HCEC 1CT (cell line): ENCODE data around the gene TSPAN10.

ENCODE experiments used
- DNase-seq: peaks from one replicate; pipeline ENCODE4 v3.0.0-alpha.2; 2017

Gene TSPAN10

GRCh38 chr17:81665205-81666091, 28.5 kb downstream of the TSPAN10 start:
- DNase-seq = peak; percentile 17

GRCh38 chr17:81666092-81666341, 29.0 kb downstream of the TSPAN10 start:
- no peak for DNase-seq

- DNase-seq = peak; percentile 95
Observed at GRCh38 chr17:81666342-81667191, 29.6 kb downstream of the TSPAN10 start, which contains the start of the genes CCDC137 and OXLD1. TSS of gene CCDC137 (plus strand) at chr17:81666737. CDS start at chr17:81666767, 30 bp downstream. TSS of gene OXLD1 (minus strand) at chr17:81666605. CDS start at chr17:81666577, 28 bp downstream.

GRCh38 chr17:81667754-81668153, 30.8 kb downstream of the TSPAN10 start:
- no peak for DNase-seq

GRCh38 chr17:81672504-81672903, 35.5 kb downstream of the TSPAN10 start:
- no peak for DNase-seq

GRCh38 chr17:81672954-81673353, 36.0 kb downstream of the TSPAN10 start:
- no peak for DNase-seq

GRCh38 chr17:81673561-81674258, 36.7 kb downstream of the TSPAN10 start:
- no peak for DNase-seq

GRCh38 chr17:81675515-81676221, 38.7 kb downstream of the TSPAN10 start:
- DNase-seq = peak; percentile 11

GRCh38 chr17:81676906-81677305, 39.9 kb downstream of the TSPAN10 start:
- DNase-seq = no peak

GRCh38 chr17:81680150-81680549, 43.2 kb downstream of the TSPAN10 start:
- DNase-seq = no peak

GRCh38 chr17:81681672-81682071, 44.7 kb downstream of the TSPAN10 start:
- DNase-seq = no peak

- no peak for DNase-seq
Observed at GRCh38 chr17:81682565-81683207, 45.7 kb downstream of the TSPAN10 start.

- DNase-seq = no peak
Observed at GRCh38 chr17:81683208-81683583, 46.2 kb downstream of the TSPAN10 start.

GRCh38 chr17:81683584-81684441, 46.8 kb downstream of the TSPAN10 start, which contains the start of the genes ARL16 and HGS:
TSS of gene ARL16 (minus strand) at chr17:81683797. CDS start at chr17:81683753, 44 bp downstream.
TSS of gene HGS (plus strand) at chr17:81684011. CDS start at chr17:81684067, 56 bp downstream.
- DNase-seq = peak; percentile 98

- DNase-seq = no peak
Observed at GRCh38 chr17:81684442-81684911, 47.5 kb downstream of the TSPAN10 start.

GRCh38 chr17:81685108-81685507, 48.1 kb downstream of the TSPAN10 start:
- DNase-seq = peak; percentile 73

- DNase-seq = no peak
Observed at GRCh38 chr17:81686614-81687013, 49.6 kb downstream of the TSPAN10 start.

GRCh38 chr17:81687770-81688541, 51.0 kb downstream of the TSPAN10 start:
- no peak for DNase-seq

- DNase-seq = no peak
Observed at GRCh38 chr17:81688616-81689015, 51.6 kb downstream of the TSPAN10 start.

- no peak for DNase-seq
Observed at GRCh38 chr17:81690066-81690465, 53.1 kb downstream of the TSPAN10 start.
